AG09309 (cell line): ENCODE data around the gene AUTS2.

Source experiments
- DNase-seq: peaks from one replicate; pipeline ENCODE4 v3.0.0-alpha.2; 2010; ENCODE audit warnings: low read depth
- H3K4me3 ChIP-seq: 2 replicates; pipeline ENCODE4 v1.5.1; 2011; ENCODE audit warnings: mild to moderate bottlenecking, low read depth, low read length, moderate library complexity; ENCODE audit not compliant: control insufficient read depth
- CTCF ChIP-seq: IDR thresholded peaks from 2 replicates; pipeline ENCODE4 v1.5.1; 2011; ENCODE audit warnings: mild to moderate bottlenecking, low read depth, low read length, inconsistent platforms; ENCODE audit not compliant: insufficient read depth, control insufficient read depth; ENCODE audit errors: missing control alignments

Gene AUTS2

DNA sequence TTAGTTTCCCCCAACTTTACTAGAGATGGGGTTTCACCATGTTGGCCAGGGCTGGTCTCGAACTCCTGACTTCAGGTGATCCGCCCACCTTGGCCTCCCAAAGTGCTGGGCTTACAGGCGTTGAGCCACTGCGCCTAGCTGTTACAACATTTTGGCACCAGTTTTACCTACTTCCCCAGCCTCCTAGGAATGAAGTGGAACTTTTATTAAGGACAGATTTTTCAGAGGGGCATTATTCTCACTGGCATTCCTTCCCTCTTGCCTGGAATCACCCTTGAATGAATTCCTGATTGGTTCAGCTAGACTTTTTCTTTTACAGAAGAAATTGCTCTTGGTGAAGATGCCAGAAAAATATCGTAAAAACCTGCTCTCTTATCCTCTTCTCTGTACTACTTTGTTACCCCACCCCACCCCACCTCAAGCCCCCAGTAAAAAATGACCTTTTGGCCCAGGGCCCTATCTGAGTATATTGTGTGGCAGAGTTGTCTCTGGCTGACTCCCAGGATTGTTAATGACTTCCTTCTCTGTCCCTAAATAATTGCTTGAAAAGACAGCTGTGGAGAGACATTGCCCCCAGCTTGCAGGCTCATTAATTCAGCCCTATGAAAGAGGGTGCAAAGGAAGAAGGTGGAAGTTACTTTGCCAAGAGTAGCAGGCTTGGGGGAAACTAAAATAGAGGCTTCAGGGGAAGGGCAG, 189.6 kb downstream of the AUTS2 start:
- H3K4me3 ChIP-seq = no peak overlapping the region
- DNase-seq = no peak
- TF ChIP-seq CTCF = no peak

- TF ChIP-seq CTCF = no peak
- no peak overlapping the region for H3K4me3 ChIP-seq
- no peak for DNase-seq
Measured at GRCh38 chr7:69789563-69789962, 191.3 kb downstream of the AUTS2 start.

- DNase-seq = no peak
- no peak overlapping the region for H3K4me3 ChIP-seq
- no peak for TF ChIP-seq CTCF
Measured at GRCh38 chr7:69790977-69791724, 192.9 kb downstream of the AUTS2 start.

GRCh38 chr7:69791739-69792138, 193.5 kb downstream of the AUTS2 start:
- TF ChIP-seq CTCF = no peak
- no peak overlapping the region for H3K4me3 ChIP-seq
- DNase-seq = no peak

- no peak overlapping the region for H3K4me3 ChIP-seq
- DNase-seq = no peak
- no peak for TF ChIP-seq CTCF
Measured at GRCh38 chr7:69795932-69796331, 197.7 kb downstream of the AUTS2 start.

- TF ChIP-seq CTCF = no peak
- H3K4me3 ChIP-seq = no peak overlapping the region
- no peak for DNase-seq
Measured at GRCh38 chr7:69796416-69796815, 198.1 kb downstream of the AUTS2 start.
